GM12892 (cell line): ENCODE results near the gene ATP1A3.
"Not testable (repeated sequence)": the region's sequence is repeated elsewhere in the genome, so short reads cannot be mapped to it uniquely, and the experiment has no call there.

Source experiments
- DNase-seq: peaks from one replicate; pipeline ENCODE4 v3.0.0; 2011; ENCODE audit not compliant: insufficient read length
- FAIRE-seq: peaks from 2 replicates; lab custom pipeline; 2011; peaks lifted over from hg19 to GRCh38; lab: Jason Lieb, UNC
- POLR2A ChIP-seq: IDR thresholded peaks from 2 replicates; pipeline ENCODE4 v1.6.1; 2011; ENCODE audit warnings: low read depth, low read length, control low read depth
- POLR2AphosphoS5 ChIP-seq: IDR thresholded peaks from 2 replicates; pipeline ENCODE4 v1.6.1; 2011; ENCODE audit warnings: low read depth, low read length, control low read depth
- TAF1 ChIP-seq: IDR thresholded peaks from 2 replicates; pipeline ENCODE4 v1.6.1; 2011; ENCODE audit warnings: low read depth, mild to moderate bottlenecking, control low read depth, low read length, borderline replicate concordance

The ATP1A3 gene

GRCh38 chr19:42028304-42029216, 34.5 kb upstream of the ATP1A3 start:
- no peak for FAIRE-seq

DNA sequence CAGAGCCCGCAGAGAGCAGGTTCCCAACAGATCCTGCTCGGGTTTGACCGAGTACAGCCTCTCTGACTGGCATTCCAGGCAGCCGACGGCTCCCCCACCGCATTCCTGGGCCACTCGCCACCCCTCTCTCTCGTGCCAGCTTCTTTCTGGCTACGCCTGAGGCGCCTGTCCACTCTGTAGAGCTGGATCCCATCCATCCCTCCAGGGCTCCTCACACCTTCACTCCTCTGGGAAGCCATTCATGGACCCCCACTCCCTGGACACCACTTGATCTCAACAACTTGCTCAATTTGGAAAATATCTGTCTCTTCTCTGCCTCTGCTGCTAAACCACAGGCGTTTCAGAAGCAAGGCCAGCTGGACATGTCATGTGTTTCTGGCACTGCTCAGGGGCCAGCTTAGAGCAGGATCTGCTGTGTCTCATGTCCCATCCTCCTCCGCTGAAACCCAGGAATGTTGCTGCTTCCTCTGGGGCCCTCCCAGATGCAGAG, 30.6 kb upstream of the ATP1A3 start:
- DNase-seq (no peak), FAIRE-seq (no peak)
- no peak for TF ChIP-seq POLR2A
- no peak for TF ChIP-seq TAF1
- no peak for TF ChIP-seq POLR2AphosphoS5

More at GRCh38 chr19:42028304-42029216, 34.5 kb upstream of the ATP1A3 start:
- no peak for DNase-seq
- TF ChIP-seq POLR2AphosphoS5 (no peak), POLR2A (no peak), TAF1 (no peak)

- TF ChIP-seq TAF1 = no peak
- FAIRE-seq = no peak
- DNase-seq = no peak
These were observed 29.9 kb upstream of the ATP1A3 start for GRCh38 chr19:42023943-42024260.

GRCh38 chr19:42023121-42023942, 29.3 kb upstream of the ATP1A3 start:
- DNase-seq (no peak), FAIRE-seq (no peak)
- TF ChIP-seq POLR2A = no peak

GRCh38 chr19:42022616-42023015, 28.6 kb upstream of the ATP1A3 start:
- DNase-seq (no peak), FAIRE-seq (no peak)
- TF ChIP-seq TAF1 (no peak), POLR2A (no peak), POLR2AphosphoS5 (no peak)

DNA sequence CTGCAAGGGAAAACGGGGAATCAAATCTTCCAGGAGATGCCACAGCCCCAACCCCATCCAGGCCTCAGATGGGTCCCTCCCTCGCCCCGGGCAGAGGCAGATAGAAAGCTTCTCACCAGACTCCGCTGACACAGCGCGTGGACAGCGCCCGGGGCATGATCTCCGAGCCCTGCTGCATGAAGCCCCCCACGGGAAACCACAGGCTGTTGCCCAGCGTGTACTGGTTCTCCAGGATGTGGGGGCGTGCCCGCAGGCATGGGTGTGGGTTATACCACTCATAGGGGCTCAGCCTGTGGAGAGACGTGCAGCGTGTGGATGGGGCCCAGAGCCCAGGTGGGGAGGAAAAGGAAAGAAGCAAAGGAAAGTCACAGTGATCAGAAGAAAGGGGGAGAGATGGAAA, 27.2 kb upstream of the ATP1A3 start:
- DNase-seq (no peak), FAIRE-seq (no peak)
- no peak for TF ChIP-seq POLR2AphosphoS5

DNA sequence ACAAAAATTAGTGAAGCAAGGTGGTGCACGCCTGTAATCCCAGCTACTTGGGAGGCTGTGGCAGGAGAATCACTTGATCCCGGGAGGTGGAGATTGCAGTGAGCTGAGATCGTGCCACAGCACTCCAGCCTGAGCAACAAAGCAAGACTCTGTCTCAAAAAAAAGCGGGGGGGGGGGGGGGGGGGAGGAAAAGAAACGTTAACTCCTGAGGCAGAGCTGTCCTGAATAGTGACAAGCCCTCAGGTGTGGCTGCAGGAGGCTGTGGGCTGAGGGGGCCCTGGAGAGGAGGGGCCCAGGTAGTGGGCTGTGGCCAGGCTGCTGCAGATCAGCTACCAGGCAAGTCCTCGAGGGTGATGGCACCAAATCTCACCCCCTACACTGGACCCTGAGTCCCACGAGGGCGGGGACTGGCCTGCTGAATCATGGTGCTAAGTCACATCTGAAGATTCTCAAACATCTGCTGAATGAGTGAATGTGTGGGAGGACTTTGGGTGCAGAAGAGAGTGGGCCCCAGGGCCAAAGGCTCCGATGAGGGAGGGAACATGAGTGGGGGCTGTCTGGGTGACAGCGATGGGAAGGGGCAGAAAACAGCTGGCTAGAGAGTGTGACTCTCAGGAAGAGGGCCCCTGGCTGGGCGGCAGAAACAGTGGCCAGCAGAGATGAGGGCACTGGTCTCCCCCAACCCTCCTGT, 24.6 kb upstream of the ATP1A3 start:
- no peak for TF ChIP-seq TAF1
- TF ChIP-seq POLR2A = no peak
- TF ChIP-seq POLR2AphosphoS5 = no peak
- no peak for DNase-seq
- FAIRE-seq = no peak

- FAIRE-seq (no peak), DNase-seq (no peak)
- TF ChIP-seq TAF1 (no peak), POLR2AphosphoS5 (no peak), POLR2A (no peak)
These were observed 23.0 kb upstream of the ATP1A3 start for GRCh38 chr19:42017040-42017439.

GRCh38 chr19:42012747-42013146, 18.7 kb upstream of the ATP1A3 start:
- not testable (repeated sequence) for FAIRE-seq, DNase-seq

DNA sequence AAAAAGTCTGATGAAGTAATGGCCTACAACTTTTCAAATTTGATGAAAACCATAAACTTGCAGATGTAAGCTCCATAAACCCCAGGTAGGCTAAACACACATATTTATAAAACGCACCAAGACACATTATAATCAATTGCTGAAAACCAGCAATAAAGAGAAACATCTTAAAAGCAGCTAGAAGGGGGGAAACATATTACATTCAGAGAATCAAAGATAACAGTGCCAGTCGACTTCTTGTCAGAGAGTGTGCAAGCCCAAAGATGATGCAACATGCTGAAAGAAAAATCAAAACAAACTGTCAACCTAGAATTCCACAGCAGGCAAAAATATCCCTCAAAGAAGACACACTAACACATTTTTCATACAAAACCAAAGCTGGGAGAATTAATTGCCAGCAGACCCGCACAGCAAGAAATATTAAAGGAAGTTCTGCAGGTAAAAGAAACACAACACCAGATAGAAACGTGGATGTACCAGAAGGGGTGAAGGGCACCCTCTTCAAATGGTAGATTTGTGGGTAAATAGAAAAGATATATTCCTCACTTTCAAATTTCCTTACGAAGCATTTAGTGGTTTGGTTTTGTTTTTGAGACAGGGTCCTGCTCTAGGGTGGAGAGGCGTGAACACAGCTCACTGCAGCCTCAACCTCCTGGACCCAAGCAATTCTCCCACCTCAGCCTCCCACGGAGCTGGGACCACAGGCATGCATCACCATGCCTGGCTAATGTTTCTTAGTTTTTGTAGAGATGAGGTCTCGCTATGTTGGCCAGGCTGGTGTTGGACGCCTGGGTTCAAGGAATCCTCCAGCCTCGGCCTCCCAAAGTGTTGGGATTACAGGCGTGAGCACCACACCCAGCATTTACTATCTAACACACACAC, 16.5 kb upstream of the ATP1A3 start:
- no peak for DNase-seq
- FAIRE-seq = no peak
- TF ChIP-seq TAF1 = no peak
- no peak for TF ChIP-seq POLR2A
- no peak for TF ChIP-seq POLR2AphosphoS5

GRCh38 chr19:42006569-42006968, 12.5 kb upstream of the ATP1A3 start:
- TF ChIP-seq TAF1 = no peak
- TF ChIP-seq POLR2AphosphoS5 = no peak
- no peak for TF ChIP-seq POLR2A
- FAIRE-seq (no peak), DNase-seq (no peak)
